HS-27A (cell line): ENCODE measurements around the gene C4B.

Source experiments
- DNase-seq: peaks from one replicate; pipeline ENCODE4 v3.0.0-alpha.2; 2012; ENCODE audit warnings: low read depth, missing footprints

The C4B gene

DNA sequence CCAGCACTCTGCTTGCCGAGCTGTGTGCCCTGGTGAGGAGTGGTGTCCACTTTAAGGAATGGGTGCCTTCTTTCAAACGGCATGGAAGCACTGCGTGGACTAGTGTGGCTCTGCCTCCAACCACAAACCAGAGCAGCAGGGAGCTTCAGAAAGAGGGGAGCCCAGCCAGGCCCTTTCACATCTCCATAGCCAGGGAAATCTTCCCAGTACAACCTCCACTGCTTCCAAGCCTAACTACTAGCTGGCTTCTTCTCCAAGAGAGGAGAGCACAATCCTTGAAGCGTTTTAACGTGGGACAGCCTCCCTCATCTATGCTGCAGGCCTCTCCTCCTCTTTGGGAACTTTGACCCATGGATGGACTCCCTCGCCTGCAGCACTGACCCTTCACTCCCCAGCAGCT is 67.9 kb downstream of the C4B start:
- DNase-seq, result no peak

DNA sequence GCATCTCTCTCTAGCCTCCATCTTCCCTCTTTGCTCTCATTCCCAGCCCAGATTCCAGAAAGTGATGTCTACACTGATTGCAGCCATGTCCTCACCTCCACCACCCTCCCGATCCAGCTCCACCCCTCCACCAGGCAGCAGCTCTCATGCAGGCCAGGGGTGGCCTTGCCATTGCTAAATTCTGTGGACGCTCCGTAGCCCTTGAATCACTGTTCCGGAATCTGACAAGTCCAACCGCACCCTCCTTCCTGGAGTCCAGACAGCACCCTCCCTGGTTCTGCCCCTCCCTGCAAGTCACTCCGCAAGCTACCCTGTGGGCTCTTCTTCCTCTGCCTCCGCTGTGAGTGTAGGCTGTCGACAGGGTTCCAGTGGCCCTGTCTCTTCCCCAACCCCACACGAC is 68.3 kb downstream of the C4B start:
- peak; percentile 85 for DNase-seq

DNA sequence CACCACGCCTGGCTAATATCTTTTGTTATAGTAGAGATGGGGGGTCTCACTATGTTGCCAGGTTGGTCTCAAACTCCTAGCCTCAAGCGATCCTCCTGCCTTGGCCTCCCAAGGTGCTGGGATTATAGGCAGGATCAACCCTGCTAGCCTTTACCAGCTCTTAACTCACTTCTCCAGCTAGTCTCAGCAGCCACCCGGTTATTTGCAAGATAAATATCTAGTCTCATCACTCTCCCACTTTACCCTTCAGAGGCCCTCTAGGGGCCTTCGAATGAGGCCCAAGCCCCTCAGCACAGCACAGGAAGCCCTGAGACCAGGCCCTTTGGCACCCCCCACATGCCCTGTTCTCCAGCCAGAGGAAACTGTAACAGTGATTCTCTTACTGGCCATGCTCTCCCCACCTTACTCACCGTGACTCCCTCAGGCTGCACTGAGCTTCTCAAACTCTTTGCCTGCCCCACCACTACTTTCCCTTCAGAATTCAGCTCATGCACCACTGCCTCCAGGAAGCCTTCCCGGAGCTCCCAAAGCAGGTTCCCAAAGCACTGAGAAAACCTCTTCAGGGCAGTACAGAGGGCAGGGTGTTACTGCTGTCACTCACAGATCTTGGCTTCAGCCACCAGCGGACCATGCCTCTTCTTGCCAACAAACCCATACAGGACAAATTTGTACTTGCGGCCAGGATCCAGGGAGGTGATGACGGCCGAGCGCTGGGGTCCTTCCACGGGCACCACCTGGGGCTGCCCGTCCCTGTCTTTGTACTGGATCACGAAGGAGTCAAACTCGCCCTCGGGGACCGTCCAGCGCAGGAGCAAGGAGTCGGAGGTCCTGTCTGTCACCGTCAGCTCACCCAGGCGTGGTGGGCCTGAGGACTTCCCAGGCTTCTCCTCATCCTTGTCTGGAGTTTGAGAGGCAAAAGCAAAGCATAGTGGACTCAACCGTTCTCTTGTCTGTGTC is 69.5 kb downstream of the C4B start:
- DNase-seq, result no peak

DNA sequence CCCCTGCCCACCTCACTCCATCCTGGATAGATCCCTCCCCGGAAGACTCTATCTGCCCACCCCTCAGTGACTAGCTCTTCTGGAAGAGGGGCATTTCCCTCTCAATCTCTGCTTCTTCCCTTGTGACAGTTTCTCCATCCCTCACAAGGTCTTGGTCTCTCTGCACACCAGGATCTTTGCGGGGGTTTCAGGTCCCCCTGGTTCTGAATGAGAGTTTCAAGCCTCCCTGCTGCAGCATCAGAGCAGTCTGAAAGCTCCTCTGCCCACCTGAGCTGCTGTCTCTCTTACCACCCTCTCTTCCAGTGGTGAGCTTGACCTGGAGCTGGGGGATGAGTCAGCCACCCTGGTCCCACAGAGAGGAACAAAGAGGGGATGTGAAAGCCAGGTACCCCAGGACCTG is 70.2 kb downstream of the C4B start:
- no peak for DNase-seq
